Renal cortical epithelial cell (primary cell): ENCODE data around the gene IKZF2. TPM values are rescaled to one million over a fixed set of nuclear protein-coding genes. Genes with fewer than 3 reads are reported as not detected.
A peak's percentile ranks its signal among the peaks of the same experiment; 100 is the strongest.

Experiments used
- DNase-seq: peaks from one replicate; pipeline ENCODE4 v3.0.0-alpha.2; 2011; ENCODE audit warnings: low read depth
- total RNA-seq: library from RNA; depleted of rRNA; stranded (reverse); fragments of >200 nt; gene quantifications from 2 replicates; pipeline ENCODE4 v1.2.3, GENCODE V29; 2014

Gene IKZF2
- total RNA-seq, 1 donor from 2014 or later: 17.7 TPM

GRCh38 chr2:213152888-213153287 lies 1.5 kb upstream of the IKZF2 start:
- DNase-seq: no peak

GRCh38 chr2:213152065-213152794 lies 818 bp upstream of the IKZF2 start:
- DNase-seq: peak; percentile 28

- peak; percentile 42 for DNase-seq
Measured at GRCh38 chr2:213150315-213151097, 906 bp downstream of the IKZF2 start.

GRCh38 chr2:213149949-213150314 lies 1.5 kb downstream of the IKZF2 start:
- DNase-seq: no peak

- DNase-seq: no peak
Measured at GRCh38 chr2:213149294-213149875, 2.0 kb downstream of the IKZF2 start.

GRCh38 chr2:213148572-213149261 lies 2.7 kb downstream of the IKZF2 start:
- no peak for DNase-seq

- DNase-seq: no peak
Measured at GRCh38 chr2:213147538-213147937, 3.9 kb downstream of the IKZF2 start.

GRCh38 chr2:213145715-213146242 lies 5.6 kb downstream of the IKZF2 start:
- DNase-seq: no peak

- DNase-seq: no peak
Measured at GRCh38 chr2:213137064-213137463, 14.3 kb downstream of the IKZF2 start.

GRCh38 chr2:213129311-213129710 lies 22.1 kb downstream of the IKZF2 start:
- DNase-seq: no peak

GRCh38 chr2:213125646-213126347 lies 25.6 kb downstream of the IKZF2 start:
- DNase-seq: no peak

- DNase-seq: peak; percentile 18
Measured at GRCh38 chr2:213122725-213123124, 28.7 kb downstream of the IKZF2 start.

- DNase-seq: no peak
Measured at GRCh38 chr2:213121690-213122089, 29.7 kb downstream of the IKZF2 start.

- peak; percentile 22 for DNase-seq
Measured at GRCh38 chr2:213119061-213119809, 32.2 kb downstream of the IKZF2 start.

- no peak for DNase-seq
Measured at GRCh38 chr2:213108308-213108707, 43.1 kb downstream of the IKZF2 start.

- no peak for DNase-seq
Measured at GRCh38 chr2:213107728-213108127, 43.7 kb downstream of the IKZF2 start.

GRCh38 chr2:213105212-213105611 lies 46.2 kb downstream of the IKZF2 start:
- no peak for DNase-seq

GRCh38 chr2:213104903-213105202 lies 46.6 kb downstream of the IKZF2 start:
- DNase-seq: no peak

- no peak for DNase-seq
Measured at GRCh38 chr2:213104092-213104902, 47.1 kb downstream of the IKZF2 start.
